H9 (cell line): ENCODE data around the gene NTRK2. TPM values are rescaled to one million over a fixed set of nuclear protein-coding genes. Genes with fewer than 3 reads are reported as not detected.

Experiments used
- DNase-seq: peaks from one replicate; pipeline ENCODE4 v3.0.0-alpha.2; 2017
- H2AFZ ChIP-seq: one replicate; pipeline ENCODE4 v1.6.1; 2013; ENCODE audit warnings: mild to moderate bottlenecking, low read length, control low read depth, moderate library complexity
- H2AK5ac ChIP-seq: 2 replicates; pipeline ENCODE4 v1.6.1; 2013; ENCODE audit warnings: low read length, control low read depth, mixed read lengths; ENCODE audit not compliant: insufficient read length
- H2BK120ac ChIP-seq: one replicate; pipeline ENCODE4 v1.6.1; 2013; ENCODE audit warnings: low read depth, mild to moderate bottlenecking, low read length, control low read depth, inconsistent platforms; ENCODE audit not compliant: poor library complexity, severe bottlenecking
- H2BK12ac ChIP-seq: 2 replicates; pipeline ENCODE4 v1.6.1; 2013; ENCODE audit warnings: low read length, control low read depth, mixed read lengths, low read depth; ENCODE audit not compliant: insufficient read length
- H2BK15ac ChIP-seq: 2 replicates; pipeline ENCODE4 v1.6.1; 2013; ENCODE audit warnings: low read depth, low read length, control low read depth
- H2BK20ac ChIP-seq: one replicate; pipeline ENCODE4 v1.6.1; 2013; ENCODE audit warnings: low read depth, mild to moderate bottlenecking, low read length, control low read depth, inconsistent platforms; ENCODE audit not compliant: poor library complexity, severe bottlenecking
- H2BK5ac ChIP-seq: 2 replicates; pipeline ENCODE4 v1.6.1; 2013; ENCODE audit warnings: low read length, control low read depth, mixed read lengths; ENCODE audit not compliant: insufficient read length
- H3K14ac ChIP-seq: 2 replicates; pipeline ENCODE4 v1.6.1; 2013; ENCODE audit warnings: low read length, control low read depth; ENCODE audit not compliant: insufficient read depth
- H3K18ac ChIP-seq: 2 replicates; pipeline ENCODE4 v1.6.1; 2013; ENCODE audit warnings: low read depth, mild to moderate bottlenecking, mixed read lengths, low read length, control low read depth; ENCODE audit not compliant: insufficient read length
- H3K23ac ChIP-seq: 2 replicates; pipeline ENCODE4 v1.6.1; 2013; ENCODE audit warnings: low read length, control low read depth, mixed read lengths, low read depth; ENCODE audit not compliant: insufficient read length
- H3K23me2 ChIP-seq: 2 replicates; pipeline ENCODE4 v1.6.1; 2013; ENCODE audit warnings: low read depth, mild to moderate bottlenecking, mixed read lengths, low read length, control low read depth; ENCODE audit not compliant: insufficient read length, poor library complexity, severe bottlenecking
- H3K27ac ChIP-seq: 2 replicates; pipeline ENCODE4 v1.5.1; 2013; ENCODE audit warnings: low read length, control low read depth, mixed read lengths, low read depth; ENCODE audit not compliant: insufficient read length
- H3K27me3 ChIP-seq: 2 replicates; pipeline ENCODE4 v1.6.1; 2013; ENCODE audit warnings: low read length, control low read depth, inconsistent platforms; ENCODE audit not compliant: insufficient read depth
- H3K4ac ChIP-seq: 2 replicates; pipeline ENCODE4 v1.6.1; 2013; ENCODE audit warnings: low read depth, mild to moderate bottlenecking, control low read depth, inconsistent platforms, low read length, moderate library complexity
- H3K4me1 ChIP-seq: 2 replicates; pipeline ENCODE4 v1.6.1; 2013; ENCODE audit warnings: low read length, control low read depth, inconsistent platforms; ENCODE audit not compliant: insufficient read depth
- H3K4me2 ChIP-seq: 2 replicates; pipeline ENCODE4 v1.6.1; 2013; ENCODE audit warnings: low read length, control low read depth, mixed read lengths; ENCODE audit not compliant: insufficient read length, insufficient read depth
- H3K56ac ChIP-seq: 2 replicates; pipeline ENCODE4 v1.6.1; 2013; ENCODE audit warnings: low read depth, mild to moderate bottlenecking, mixed read lengths, low read length, control low read depth; ENCODE audit not compliant: insufficient read length
- H3K79me1 ChIP-seq: 2 replicates; pipeline ENCODE4 v1.6.1; 2013; ENCODE audit warnings: low read depth, mild to moderate bottlenecking, moderate library complexity, low read length, control low read depth, inconsistent platforms; ENCODE audit not compliant: insufficient read depth, poor library complexity, severe bottlenecking
- H3K79me2 ChIP-seq: 2 replicates; pipeline ENCODE4 v1.6.1; 2013; ENCODE audit warnings: low read length, control low read depth, inconsistent platforms; ENCODE audit not compliant: insufficient read depth
- H3K9ac ChIP-seq: 2 replicates; pipeline ENCODE4 v1.6.1; 2013; ENCODE audit warnings: low read length, control low read depth, mixed read lengths; ENCODE audit not compliant: insufficient read length; ENCODE audit errors: extremely low read depth
- H3K9me3 ChIP-seq: one replicate; pipeline ENCODE4 v1.6.1; 2013; ENCODE audit warnings: low read depth, low read length, inconsistent platforms; ENCODE audit not compliant: control insufficient read depth
- H3T11ph ChIP-seq: one replicate; pipeline ENCODE4 v1.6.1; 2013; ENCODE audit warnings: mild to moderate bottlenecking, low read length, control low read depth, inconsistent platforms
- H4K20me1 ChIP-seq: one replicate; pipeline ENCODE4 v1.6.1; 2013; ENCODE audit not compliant: control insufficient read depth, insufficient read length, insufficient read depth
- H4K5ac ChIP-seq: 2 replicates; pipeline ENCODE4 v1.6.1; 2013; ENCODE audit warnings: low read depth, mild to moderate bottlenecking, mixed read lengths, low read length, control low read depth; ENCODE audit not compliant: insufficient read length
- H4K8ac ChIP-seq: replicated peaks from 2 replicates; pipeline ENCODE4 v1.6.1; 2013; ENCODE audit warnings: low read length, control low read depth, mixed read lengths, low read depth; ENCODE audit not compliant: insufficient read length
- H4K91ac ChIP-seq: 2 replicates; pipeline ENCODE4 v1.6.1; 2013; ENCODE audit warnings: low read depth, mild to moderate bottlenecking, moderate library complexity, mixed read lengths, low read length, control low read depth; ENCODE audit not compliant: insufficient read length
- H3K27ac Mint-ChIP-seq, 3 experiments: 2 replicates in 2 of 3; 3 replicates in 1 of 3; pipeline ENCODE4 v1.8.0; 2020 to 2021; ENCODE audit warnings: mixed read lengths in 3 of 3, mild to moderate bottlenecking in 1 of 3, moderate library complexity in 1 of 3
- H3K27me3 Mint-ChIP-seq: 2 replicates; pipeline ENCODE4 v1.8.0; 2021; ENCODE audit warnings: low read depth, mild to moderate bottlenecking, moderate library complexity, mixed read lengths
- H3K36me3 Mint-ChIP-seq, 3 experiments: 2 replicates in 2 of 3; 3 replicates in 1 of 3; pipeline ENCODE4 v1.8.0; 2020 to 2021; ENCODE audit warnings: low read depth in 3 of 3, mixed read lengths in 3 of 3; ENCODE audit not compliant: insufficient read depth in 1 of 3
- H3K4me1 Mint-ChIP-seq, 2 experiments: 2 replicates each; pipeline ENCODE4 v1.8.0; 2020; ENCODE audit warnings: mixed read lengths in 2 of 2
- H3K4me3 Mint-ChIP-seq, 2 experiments: 2 replicates in 1 of 2; 3 replicates in 1 of 2; pipeline ENCODE4 v1.8.0; 2020 to 2021; ENCODE audit warnings: mild to moderate bottlenecking in 2 of 2, mixed read lengths in 2 of 2, moderate library complexity in 1 of 2
- H3K9me3 Mint-ChIP-seq, 2 experiments: 2 replicates in 1 of 2; 3 replicates in 1 of 2; pipeline ENCODE4 v1.8.0; 2020; ENCODE audit warnings: mild to moderate bottlenecking in 2 of 2, mixed read lengths in 2 of 2, moderate library complexity in 1 of 2
- CTCF ChIP-seq: fragments of 200-600 bp; sonication (generic); conservative IDR thresholded peaks from 3 replicates; pipeline ENCODE4 v1.8.0; 2021; ENCODE audit warnings: antibody characterized with exemption, mild to moderate bottlenecking
- WGBS: extraction: QIAGEN DNeasy Blood & Tissue Kit; methylation state at CpG from one replicate; pipeline ENCODE4 v1.1.7; 2013; ENCODE audit warnings: missing lambda C conversion rate, low lambda C conversion rate, mixed read lengths; ENCODE audit not compliant: insufficient read length; ENCODE audit errors: extremely low coverage; 5-methylcytosine and 5-hydroxymethylcytosine counted together
- total RNA-seq: library from RNA; stranded (reverse); gene quantifications from 2 replicates; pipeline ENCODE4 v1.2.1, GENCODE V29; 2021

NTRK2 gene
- total RNA-seq, 1 experiment from 2014 or later = 0.02 TPM

DNA sequence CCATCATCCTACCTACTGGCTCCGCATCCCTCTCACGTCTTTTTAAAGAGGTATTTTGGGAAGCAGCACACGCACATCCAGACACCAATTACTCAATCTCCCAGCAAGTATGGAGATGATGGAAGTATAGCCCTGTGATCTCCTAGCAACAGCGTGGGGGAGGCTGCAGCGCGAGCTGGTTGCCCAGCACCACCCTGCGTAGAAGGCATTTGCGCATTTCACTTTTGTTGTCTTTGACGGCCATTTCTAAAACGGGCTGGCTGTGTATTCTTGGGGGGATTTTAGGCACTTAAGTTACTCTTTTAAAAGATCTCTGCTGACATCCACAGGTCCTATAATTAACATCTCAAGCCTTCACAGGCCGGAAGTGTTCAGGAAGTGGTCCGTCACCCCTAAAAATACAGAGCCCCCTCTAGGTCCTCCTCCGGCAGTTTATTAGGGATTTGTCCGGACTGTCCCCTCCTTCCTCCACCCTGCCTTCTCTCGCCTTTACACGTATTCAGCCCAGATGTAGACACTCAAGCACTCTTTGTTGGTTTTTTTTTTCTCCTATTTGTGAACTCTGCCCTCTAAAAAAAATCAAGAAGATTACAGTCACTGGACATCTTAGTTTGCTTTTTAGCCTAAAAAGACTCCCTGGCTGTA lies 371.4 kb downstream of the NTRK2 start:
- no peaks in the 10 kb centered on the region for H3K9me3 ChIP-seq
- H2BK15ac ChIP-seq = no peak overlapping the region
- H3K79me2 ChIP-seq = no peaks in the 10 kb centered on the region
- no peak overlapping the region for H2AK5ac ChIP-seq
- no peak overlapping the region for H3K4me2 ChIP-seq
- no peak overlapping the region for H2BK5ac ChIP-seq
- no peak overlapping the region for H4K8ac ChIP-seq
- H3K27ac Mint-ChIP-seq = no peak overlapping the region
- no peak overlapping the region for H2BK120ac ChIP-seq
- no peaks in the 10 kb centered on the region; a peak in 1 of 5 replicates for H3K9me3 Mint-ChIP-seq
- H3K4me1 Mint-ChIP-seq = no peaks in the 10 kb centered on the region; a peak in 1 of 4 replicates
- no peak overlapping the region for H3K4ac ChIP-seq
- no CpG with 5 or more reads among the region's 16 CpGs for WGBS
- H2AFZ ChIP-seq = no peak overlapping the region
- no peaks in the 10 kb centered on the region for H3K23me2 ChIP-seq
- H3K18ac ChIP-seq = no peak overlapping the region
- no peak overlapping the region for H4K91ac ChIP-seq
- TF ChIP-seq CTCF = no peak
- H3K9ac ChIP-seq = no peak overlapping the region
- no peak for DNase-seq
- H4K5ac ChIP-seq = no peak overlapping the region
- no peaks in the 10 kb centered on the region for H3K27me3 ChIP-seq
- no peaks in the 10 kb centered on the region for H3K36me3 Mint-ChIP-seq
- H3T11ph ChIP-seq = no peak overlapping the region
- no peaks in the 10 kb centered on the region for H3K4me1 ChIP-seq
- H2BK12ac ChIP-seq = no peak overlapping the region
- no peaks in the 10 kb centered on the region for H4K20me1 ChIP-seq
- no peak overlapping the region for H3K14ac ChIP-seq
- peak overlapping the region; percentile 77 for H3K56ac ChIP-seq
- H3K23ac ChIP-seq = no peak overlapping the region
- no peaks in the 10 kb centered on the region for H3K79me1 ChIP-seq
- H2BK20ac ChIP-seq = no peak overlapping the region
- H3K27me3 Mint-ChIP-seq = no peaks in the 10 kb centered on the region; the same call in 1 of the 2 replicates
- H3K4me3 Mint-ChIP-seq = no peak overlapping the region
- H3K27ac ChIP-seq = no peak overlapping the region
